COR-L47 (cell line): ENCODE data around the gene PKP3.

Source experiments
- DNase-seq: peaks from one replicate; lab custom pipeline; 2025; lab: John Stamatoyannopoulos, UW

The PKP3 gene

DNA sequence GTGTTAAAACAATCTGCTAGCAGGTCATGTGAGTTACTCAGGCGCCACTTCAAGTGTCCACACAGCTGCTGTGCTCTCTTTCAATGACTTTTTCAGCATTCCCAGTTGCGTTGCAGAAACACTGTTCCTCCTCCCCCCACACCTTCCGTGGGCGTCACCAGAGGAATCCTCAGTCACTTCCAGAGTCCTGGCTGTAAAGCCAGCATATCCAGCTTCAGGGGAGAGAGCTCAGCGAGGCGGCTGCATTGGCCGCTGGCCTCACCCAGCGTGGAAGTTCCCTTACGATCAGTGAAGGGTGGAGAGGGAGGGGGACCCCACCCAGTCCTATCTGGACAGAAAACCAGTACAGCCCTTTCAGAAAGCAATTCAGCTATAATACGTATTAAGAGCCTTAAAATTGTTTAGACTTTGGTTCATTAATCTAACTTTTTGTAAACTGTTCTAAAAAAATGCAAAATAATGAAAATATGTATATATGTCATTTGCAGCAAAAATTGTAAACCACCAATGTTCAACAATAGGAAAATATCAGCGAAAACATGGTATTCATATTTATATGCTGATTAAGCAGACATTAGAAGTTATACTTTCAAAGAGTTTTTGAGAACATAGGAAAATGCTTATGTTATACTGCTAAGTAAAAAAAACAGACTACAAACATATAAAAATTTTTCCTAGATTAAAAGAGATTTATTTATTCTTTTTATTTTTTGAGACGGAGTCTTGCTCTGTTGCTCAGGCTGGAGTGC, 50.6 kb downstream of the PKP3 start:
- no peak for DNase-seq

DNA sequence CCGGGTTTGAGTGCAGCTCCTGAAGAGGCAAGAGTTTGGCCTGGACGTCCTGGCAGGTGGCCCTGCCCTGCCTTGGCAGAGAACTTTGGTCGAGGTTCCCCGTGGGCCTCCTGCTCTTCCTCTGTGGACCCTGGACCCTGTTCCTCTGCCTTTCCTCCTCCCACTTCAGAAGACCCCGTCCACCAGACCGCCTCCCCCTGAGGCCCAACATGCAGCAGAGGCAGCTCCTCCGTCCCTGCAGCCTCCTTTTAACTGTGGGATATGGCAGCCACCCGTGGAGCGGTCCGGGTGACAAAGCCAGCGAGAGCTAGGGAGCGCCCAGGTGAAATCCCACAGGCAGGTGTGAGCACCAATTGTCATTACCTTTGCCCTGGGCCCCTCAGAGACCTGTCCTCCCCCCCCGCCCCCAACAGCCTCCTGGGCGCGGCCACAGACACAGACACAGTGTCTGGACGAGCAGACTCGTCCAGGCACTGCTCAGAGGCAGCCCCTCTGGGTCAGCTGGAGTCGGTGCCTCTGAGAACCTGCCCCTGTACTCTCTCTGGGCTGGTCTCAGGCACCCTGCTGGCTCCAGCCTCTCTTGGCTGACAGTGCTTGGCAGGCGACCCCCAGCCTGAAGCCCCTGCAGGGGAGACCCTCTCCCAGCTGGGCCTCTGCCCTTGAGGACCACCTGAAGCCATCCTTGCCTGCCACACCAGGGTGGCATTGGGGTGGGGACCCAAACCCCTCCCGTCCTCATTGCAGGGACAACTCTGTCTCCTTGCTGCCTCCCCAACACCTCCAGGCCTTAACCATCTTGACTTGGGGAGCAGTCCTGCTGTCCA, 52.0 kb downstream of the PKP3 start:
- no peak for DNase-seq

DNA sequence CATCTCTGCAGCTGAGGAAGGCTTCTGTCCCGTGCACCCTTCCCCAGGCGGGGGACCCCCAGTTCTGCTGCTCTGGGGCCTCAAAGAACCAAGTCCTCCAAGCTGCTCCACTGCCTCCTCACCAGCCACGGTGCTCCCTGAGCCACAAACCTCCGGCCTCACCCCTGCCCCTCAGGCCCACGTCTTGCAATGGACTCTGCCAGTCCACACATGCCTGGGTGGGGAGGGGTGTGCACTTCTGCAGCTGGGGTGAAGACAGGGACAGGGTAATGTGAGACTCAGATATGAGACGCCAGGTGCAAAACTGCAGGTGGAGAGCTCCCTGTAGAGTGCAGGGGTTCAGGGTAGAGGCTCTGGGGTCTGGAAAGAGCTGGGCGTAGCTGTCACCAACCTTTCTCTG, 52.9 kb downstream of the PKP3 start:
- DNase-seq = no peak

DNA sequence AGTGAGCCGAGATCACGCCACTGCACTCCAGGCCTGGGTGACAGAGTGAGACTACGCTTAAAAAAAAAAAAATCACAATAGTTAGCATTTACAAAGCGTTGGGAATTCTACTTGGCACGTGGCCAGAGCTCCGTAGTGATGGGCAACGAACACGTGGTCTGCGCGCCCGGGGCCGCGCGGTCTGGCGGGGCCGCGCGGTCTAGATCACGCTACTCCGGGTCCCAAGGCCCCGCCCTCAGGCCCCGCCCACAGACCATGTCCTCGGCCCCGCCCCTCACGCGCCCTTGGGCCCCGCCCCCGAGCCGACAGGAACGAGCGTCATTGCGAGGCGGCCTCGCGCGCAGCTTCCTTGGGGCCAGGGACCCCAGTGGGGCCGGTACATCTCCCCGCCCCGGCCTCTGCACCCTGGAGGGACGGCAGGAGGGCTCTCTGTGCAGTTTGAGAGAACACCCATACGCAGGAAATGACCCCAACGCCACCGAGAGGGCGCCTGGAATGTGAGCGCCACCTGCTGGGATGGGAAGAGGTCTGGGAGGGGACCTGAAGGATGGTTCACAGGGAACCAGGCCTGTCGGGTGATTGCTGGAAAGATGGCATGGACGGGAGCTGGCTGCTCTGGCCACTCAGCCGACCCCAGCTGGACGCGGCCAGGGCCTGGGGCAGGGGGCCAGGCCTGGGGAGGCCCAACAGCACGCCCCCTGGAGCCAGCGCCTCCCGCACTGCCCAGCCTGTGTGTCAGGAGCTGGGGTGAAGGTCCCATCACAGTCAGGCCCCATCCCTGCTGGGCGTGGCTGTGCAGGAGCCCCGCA, 54.1 kb downstream of the PKP3 start:
- peak; percentile 96 for DNase-seq

DNA sequence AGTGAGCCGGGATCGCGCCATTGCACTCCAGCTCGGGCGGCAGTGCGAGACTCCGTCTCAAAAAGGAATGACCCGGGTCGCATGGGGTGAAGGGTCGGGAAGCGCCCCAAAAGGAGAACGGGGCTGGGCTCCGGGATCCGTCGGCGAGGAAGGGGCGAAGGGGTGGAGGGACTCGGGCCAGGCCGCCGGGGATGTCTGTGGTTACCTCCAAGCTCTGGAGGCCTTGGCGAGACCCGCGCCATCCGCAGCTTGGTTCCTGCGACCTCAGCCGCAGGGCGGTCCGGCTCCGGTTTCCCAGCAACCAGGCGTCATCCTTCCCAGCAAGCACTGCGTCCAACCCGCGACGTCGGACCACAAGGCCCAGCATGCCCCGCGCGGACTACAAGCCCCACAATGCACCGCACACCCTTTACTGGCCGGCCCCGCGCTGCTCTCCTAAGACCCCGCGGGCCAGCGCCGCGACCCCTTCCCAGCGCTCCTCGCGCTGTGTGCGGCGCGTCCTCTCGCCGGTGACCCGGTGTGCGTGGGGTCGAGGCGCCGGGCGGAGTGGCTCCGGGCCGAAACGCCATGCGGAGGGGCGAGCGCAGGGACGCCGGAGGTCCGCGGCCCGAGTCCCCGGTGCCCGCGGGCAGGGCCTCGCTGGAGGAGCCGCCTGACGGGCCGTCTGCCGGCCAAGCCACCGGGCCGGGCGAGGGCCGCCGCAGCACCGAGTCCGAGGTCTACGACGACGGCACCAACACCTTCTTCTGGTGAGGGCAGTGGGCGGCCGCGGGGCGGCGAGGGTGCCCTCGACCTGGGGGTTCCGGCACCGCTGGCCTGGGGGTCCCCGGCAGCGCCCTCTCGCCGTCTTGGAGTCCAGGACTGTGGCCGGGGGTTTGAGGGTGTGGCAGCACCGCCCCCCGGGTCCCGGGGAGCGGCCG, 56.1 kb downstream of the PKP3 start, which contains the start of gene PTDSS2:
Gene PTDSS2 (plus strand): TSS at position 391 of the 920 bp plus-strand sequence. CDS start 177 bp downstream, at position 568.
- DNase-seq = peak; percentile 95

DNA sequence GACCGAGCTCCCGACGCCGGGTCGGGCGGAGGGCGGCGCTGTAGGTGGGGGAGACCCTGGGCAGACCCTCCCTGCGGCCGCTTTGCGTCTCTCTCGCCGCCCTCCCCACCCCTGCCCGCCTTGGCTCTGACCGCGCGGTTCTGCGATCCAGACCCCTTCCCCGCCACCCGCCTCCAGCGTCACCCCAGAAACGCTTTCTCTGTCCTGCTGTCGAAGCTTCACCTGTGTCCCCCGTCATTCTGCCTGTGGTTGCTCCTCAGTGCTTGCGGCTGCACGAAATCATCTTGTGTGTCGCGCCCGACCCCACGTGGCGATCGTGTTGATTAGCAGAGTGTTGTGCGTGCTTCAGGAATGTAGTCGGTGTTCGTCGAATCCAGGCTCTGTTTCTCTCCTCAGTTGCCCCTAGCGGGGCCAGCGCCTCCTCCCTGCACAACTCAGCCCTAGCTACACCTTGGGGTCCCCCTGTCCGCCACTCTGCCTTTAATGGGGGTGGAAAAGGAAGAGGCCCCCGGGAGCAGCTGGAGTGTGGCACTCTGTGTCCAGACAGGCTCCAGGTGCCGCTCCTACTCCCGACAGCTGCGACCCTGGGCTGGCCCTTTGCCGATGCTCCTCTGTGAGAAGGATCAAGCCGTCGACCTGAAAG, 56.9 kb downstream of the PKP3 start:
- DNase-seq = peak; percentile 64

DNA sequence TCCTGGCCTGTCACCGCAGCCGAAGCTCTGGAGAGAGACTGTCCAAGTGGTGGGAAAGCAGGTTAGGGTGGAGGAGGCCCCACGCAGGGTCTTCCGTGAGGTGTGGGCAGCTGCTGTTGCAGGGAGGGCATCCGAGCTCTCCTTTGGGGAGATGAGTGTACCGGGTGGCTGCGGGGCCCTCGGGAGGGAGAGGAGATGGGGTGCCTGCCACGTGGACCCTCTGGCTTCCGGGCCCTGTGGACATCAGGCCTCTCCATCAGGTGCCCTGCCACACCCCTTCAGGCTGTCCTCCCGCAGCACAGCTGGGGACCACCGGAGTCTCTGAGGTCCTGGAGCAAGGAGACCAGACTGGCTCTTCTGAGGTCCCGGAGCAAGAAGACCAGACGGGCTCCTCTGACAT, 57.7 kb downstream of the PKP3 start:
- no peak for DNase-seq

DNA sequence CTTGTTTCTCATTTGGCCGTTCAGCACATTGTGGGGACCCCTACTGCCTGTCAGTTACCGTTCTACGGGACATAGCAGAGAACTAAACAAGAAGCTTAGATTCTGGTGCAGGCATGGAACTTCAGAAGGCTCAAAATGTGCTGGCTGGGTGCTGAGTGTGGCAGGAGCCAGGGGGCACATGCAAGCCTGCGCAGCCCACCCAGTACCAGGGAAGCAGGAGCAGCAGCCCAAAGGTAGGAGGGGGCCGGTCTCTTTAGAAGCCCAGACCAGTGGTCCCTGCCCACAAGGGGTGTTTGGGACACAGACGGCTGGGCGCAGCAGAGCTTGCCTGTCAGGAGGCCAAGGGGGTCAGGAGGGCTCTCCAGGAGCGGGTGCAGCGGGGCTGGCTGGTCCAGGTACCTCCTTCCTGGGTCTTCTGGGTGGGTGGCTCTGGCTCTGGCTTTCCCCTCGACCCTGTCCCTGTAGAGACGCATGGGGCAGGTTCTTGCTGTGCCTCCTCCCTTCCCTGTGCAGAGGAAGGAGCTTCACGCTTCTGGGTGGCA, 58.3 kb downstream of the PKP3 start:
- no peak for DNase-seq

DNA sequence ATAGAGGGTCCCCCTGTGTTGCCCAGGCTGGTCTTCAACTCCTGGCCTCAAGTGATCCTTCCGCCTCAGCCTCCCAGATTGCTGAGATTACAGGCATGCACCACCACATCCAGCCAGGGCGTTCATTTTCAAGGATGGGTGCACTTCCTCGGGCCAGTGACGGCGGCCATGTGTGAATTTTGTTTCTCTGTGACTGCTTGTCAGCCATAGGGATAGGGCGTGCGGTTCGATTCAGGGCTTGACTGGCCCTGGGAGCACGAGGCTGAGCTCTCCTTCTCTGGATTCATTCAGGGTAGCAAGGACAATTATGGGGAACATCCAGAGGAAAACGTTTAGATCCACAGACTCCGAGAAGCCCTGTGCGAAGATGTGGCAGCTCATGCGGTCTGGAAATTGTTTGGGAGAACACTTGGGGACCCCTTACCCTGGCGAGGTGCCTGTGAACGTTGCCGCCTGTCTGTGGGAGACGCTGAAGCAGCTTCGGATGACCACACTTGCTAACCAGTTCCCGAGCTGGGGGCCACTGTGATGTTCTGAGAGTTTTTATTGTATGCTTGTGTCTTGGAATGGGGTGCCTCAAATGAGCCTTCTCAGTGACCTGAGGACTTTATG, 59.0 kb downstream of the PKP3 start:
- DNase-seq = no peak

DNA sequence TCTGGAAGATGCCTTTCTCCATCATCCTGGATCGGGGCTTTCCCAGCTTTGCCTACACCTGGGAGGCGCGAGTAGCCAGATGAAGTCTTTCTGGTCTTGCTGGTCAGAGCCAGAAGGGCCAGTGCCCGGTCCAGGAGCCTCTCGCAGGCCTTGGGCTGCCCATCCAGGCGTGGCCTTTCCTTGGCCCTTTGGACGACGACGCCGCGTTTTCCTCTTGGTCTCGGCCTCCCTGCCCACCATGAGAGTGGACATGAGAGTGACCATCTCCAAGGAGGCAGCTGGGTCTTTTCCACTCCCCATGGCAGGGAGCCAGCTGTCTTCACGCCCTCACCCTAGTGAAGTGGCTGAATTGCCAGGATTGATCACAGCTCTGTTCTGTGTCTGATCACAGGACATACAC, 59.6 kb downstream of the PKP3 start:
- no peak for DNase-seq

DNA sequence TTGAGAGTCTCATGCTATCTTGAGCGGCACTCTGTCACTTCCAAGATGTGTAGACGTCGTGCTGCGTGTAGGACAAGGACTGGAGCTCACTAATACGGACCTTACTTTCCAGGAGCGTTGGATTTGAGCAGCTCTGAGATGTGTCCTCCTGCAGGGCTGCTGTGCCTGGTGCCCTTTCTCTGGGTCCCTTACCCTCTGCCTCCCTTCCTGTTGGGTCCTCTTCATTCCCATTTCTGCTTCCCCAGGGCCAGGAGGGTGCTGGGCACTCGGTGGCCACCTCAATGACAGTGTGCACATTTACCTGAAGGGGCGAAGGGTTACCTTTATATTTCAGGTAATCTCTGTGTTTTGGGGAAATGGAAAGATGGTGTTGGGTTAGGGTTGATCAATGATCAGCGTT, 60.0 kb downstream of the PKP3 start:
- DNase-seq = no peak
